ENCODE measurements around the gene AARS2.

The AARS2 gene

DNA sequence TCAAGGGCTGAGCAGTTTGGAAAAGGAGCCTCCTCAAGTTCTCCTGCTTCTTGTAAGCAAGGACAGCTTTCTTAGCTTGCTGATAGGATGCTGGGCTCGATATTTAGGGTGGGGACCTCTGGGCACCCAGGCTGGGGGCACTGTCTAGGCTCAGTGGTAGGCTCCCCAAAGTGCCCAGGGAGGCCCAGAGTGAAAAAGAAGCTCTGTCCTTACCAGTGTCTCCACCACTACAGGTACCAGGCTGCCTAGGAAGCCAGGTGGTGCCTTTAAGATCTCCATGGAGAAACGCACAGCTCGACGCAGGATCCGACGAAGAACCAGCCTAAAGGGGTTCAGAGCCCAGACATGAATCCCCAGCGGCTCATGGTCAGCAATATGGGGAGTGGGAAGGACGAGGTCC, 6.4 kb downstream of the AARS2 start:
- no peak for FAIRE-seq
- no peak for DNase-seq (ENCODE audit: insufficient read length)
- TF ChIP-seq POLR2AphosphoS5 (IDR thresholded peaks at IDR 0.05; ENCODE audit: low read depth, low read length): no peak
- TF ChIP-seq POLR2A (IDR thresholded peaks at IDR 0.05; ENCODE audit: low read depth, low read length): no peak
- no peak for TF ChIP-seq TAF1 (IDR thresholded peaks at IDR 0.05; ENCODE audit: borderline replicate concordance, low read depth, low read length)

DNA sequence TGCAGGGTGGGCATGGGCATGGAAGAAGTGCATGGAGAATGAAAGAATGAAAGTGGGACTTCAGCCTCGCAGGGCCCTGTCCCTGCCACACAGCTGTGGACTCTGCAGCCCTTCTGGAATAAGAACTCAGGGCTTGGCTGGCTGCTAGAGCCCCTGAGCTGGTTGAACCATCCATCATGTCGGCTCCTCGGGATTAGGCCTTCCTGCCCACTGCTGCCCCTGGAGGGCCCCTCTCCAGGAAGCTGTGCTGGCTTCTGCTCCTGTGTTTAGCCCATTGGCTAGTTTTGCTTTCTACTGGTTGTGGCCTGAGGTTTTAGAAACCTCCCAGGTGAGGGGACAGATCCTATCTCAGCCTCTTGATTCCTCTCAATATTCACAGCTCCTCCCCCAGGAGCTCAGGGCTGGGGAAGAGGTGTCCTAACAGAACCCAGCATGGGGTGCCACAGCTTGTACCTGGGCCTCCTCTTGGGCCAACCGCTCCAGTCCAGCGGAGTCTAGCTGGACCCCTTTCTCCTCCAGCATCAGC, 7.9 kb downstream of the AARS2 start:
- TF ChIP-seq TAF1 (IDR thresholded peaks at IDR 0.05; ENCODE audit: borderline replicate concordance, low read depth, low read length) (no peak), POLR2A (IDR thresholded peaks at IDR 0.05; ENCODE audit: low read depth, low read length) (no peak), POLR2AphosphoS5 (IDR thresholded peaks at IDR 0.05; ENCODE audit: low read depth, low read length) (no peak)
- DNase-seq (ENCODE audit: insufficient read length) (no peak), FAIRE-seq (no peak)

- DNase-seq (ENCODE audit: insufficient read length) (peak; percentile 62), FAIRE-seq (peak; percentile 75)
- peak; percentile 19; the same call in 1 of the 2 replicates for TF ChIP-seq POLR2A (IDR thresholded peaks at IDR 0.05; ENCODE audit: low read depth, low read length)
- TF ChIP-seq TAF1 (IDR thresholded peaks at IDR 0.05; ENCODE audit: borderline replicate concordance, low read depth, low read length): no peak
- no peak for TF ChIP-seq POLR2AphosphoS5 (IDR thresholded peaks at IDR 0.05; ENCODE audit: low read depth, low read length)
These were observed 8.6 kb downstream of the AARS2 start for GRCh38 chr6:44304282-44305199.

GRCh38 chr6:44303842-44304241, 9.3 kb downstream of the AARS2 start:
- FAIRE-seq (no peak), DNase-seq (ENCODE audit: insufficient read length) (no peak)
- TF ChIP-seq POLR2A (IDR thresholded peaks at IDR 0.05; ENCODE audit: low read depth, low read length) (no peak), POLR2AphosphoS5 (IDR thresholded peaks at IDR 0.05; ENCODE audit: low read depth, low read length) (no peak), TAF1 (IDR thresholded peaks at IDR 0.05; ENCODE audit: borderline replicate concordance, low read depth, low read length) (no peak)

GRCh38 chr6:44302856-44303255, 10.3 kb downstream of the AARS2 start:
- DNase-seq (ENCODE audit: insufficient read length) (no peak), FAIRE-seq (no peak)
- TF ChIP-seq POLR2AphosphoS5 (IDR thresholded peaks at IDR 0.05; ENCODE audit: low read depth, low read length) (no peak), POLR2A (IDR thresholded peaks at IDR 0.05; ENCODE audit: low read depth, low read length) (no peak), TAF1 (IDR thresholded peaks at IDR 0.05; ENCODE audit: borderline replicate concordance, low read depth, low read length) (no peak)

DNA sequence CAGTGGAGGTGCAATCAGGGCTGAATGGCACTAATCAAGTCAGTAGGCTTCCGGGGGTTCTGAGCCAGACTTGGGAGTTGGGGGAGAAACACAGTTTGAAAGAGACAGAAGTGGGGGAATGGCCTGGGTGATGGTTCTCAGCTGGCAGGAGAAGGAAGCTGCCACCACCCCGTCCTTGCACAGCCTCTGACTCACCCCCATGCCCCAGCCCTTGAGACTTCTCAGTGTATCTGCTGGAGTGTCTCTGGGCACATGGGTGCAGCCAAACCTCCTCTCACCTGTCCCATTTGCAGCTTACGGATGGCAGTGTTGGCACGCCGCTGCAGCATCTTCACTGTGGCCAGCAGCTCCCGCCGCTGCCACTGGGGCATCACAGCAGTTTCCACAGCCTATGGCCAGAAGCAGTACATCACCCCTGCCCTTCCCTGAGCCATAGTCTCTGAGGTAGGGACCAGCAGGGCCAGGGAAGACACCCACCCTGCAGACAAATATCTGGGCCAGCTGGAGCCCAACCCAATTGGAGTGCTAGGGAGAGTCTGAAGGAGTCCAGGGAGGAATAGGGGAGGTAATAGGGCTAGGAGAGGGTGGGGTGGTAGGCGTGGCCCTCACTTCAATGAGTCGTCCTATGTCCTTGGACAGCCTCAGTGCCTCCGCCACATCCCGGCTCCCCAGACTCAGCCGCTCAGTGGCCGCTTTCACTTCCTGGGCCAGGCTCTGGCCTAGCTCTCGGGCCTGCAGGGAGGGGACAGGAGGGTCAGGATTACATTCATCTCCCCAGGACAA, 11.2 kb downstream of the AARS2 start:
- TF ChIP-seq TAF1 (IDR thresholded peaks at IDR 0.05; ENCODE audit: borderline replicate concordance, low read depth, low read length): no peak
- TF ChIP-seq POLR2A (IDR thresholded peaks at IDR 0.05; ENCODE audit: low read depth, low read length): no peak
- TF ChIP-seq POLR2AphosphoS5 (IDR thresholded peaks at IDR 0.05; ENCODE audit: low read depth, low read length): no peak
- no peak for FAIRE-seq
- no peak for DNase-seq (ENCODE audit: insufficient read length)

DNA sequence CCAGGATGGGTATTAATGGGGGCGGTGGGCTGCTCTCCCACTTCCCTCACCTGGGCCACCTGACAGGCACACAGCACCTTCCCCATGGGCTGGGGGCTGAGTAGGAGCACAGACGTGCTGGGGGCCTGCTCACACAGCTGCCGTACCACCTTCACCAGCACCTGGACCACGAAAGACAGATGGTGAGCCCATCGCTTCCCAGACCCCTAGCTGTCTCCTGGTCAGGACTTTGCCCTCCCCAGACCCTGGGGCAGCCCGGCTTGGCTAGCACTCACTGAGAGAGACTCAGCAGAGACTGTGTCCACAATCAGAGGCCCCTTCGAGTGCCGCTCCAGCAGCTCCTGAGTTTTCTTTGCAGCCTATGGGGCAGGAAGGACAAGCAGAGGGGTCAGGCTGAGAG, 12.0 kb downstream of the AARS2 start:
- FAIRE-seq (no peak), DNase-seq (ENCODE audit: insufficient read length) (no peak)
- TF ChIP-seq POLR2A (IDR thresholded peaks at IDR 0.05; ENCODE audit: low read depth, low read length) (no peak), POLR2AphosphoS5 (IDR thresholded peaks at IDR 0.05; ENCODE audit: low read depth, low read length) (no peak), TAF1 (IDR thresholded peaks at IDR 0.05; ENCODE audit: borderline replicate concordance, low read depth, low read length) (no peak)

- TF ChIP-seq TAF1 (IDR thresholded peaks at IDR 0.05; ENCODE audit: borderline replicate concordance, low read depth, low read length) (no peak), POLR2AphosphoS5 (IDR thresholded peaks at IDR 0.05; ENCODE audit: low read depth, low read length) (no peak), POLR2A (IDR thresholded peaks at IDR 0.05; ENCODE audit: low read depth, low read length) (no peak)
- no peak for FAIRE-seq
- DNase-seq (ENCODE audit: insufficient read length): no peak
These were observed 12.8 kb downstream of the AARS2 start for GRCh38 chr6:44300292-44300823.

DNA sequence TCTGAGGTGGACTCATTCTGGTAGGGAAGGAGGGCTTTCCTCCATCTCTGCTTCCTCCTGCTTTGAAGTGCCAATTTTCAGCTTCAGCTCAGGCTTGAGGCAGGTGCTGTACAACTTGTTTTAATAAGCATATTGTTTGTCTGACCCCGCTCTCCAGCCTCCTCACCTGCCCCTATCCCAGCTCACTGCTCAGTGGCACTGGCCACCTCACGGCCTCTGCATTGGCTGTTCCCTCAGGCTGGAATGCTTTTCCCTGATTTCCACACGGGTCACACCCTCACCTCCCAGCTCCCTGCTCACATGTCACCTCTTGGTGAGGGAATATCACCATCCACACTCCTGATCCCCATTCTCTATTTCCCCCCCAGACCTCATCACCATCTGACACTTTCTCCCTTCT, 14.3 kb downstream of the AARS2 start:
- FAIRE-seq (no peak), DNase-seq (ENCODE audit: insufficient read length) (no peak)
- no peak for TF ChIP-seq TAF1 (IDR thresholded peaks at IDR 0.05; ENCODE audit: borderline replicate concordance, low read depth, low read length)
- TF ChIP-seq POLR2A (IDR thresholded peaks at IDR 0.05; ENCODE audit: low read depth, low read length): no peak
- peak; percentile 22; the same call in 1 of the 2 replicates for TF ChIP-seq POLR2AphosphoS5 (IDR thresholded peaks at IDR 0.05; ENCODE audit: low read depth, low read length)

DNA sequence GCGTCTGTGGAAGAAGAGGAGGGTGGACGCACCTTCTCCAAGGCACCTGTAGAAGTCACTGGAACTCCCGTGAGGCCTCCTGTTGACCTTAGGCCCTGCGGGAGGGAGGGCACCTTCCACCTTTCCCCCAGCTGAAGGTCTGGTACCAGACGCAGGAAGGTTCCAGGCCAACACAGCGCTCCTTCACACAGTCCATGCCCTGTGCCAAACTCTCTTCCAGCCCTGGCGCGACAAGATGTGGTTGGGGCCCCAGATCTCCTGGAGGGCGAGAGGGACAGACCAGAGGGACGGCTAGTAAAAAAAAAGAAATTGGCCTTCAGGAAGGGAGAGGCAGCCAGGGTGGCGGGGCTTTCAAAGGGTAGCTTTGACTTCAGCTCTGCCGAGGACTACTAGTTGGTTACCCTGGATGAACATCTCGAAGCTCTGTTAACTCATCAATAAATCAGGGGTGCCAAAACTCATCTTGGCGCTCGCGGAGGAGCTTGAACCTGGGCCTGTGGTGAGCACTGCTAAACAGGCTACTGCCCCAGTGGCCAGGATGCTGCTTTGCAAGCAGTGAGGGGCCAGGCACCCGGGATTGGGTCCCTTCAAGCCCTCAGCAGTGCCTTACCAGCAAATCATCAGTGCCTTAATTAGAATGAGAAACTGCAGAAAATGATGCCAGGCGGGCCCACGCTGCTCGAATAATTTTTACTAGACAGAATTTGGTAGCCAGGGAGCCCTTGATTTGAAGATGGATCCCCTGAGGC, 14.9 kb downstream of the AARS2 start:
- FAIRE-seq: no peak
- DNase-seq (ENCODE audit: insufficient read length): no peak
- no peak; the same call in 1 of the 2 replicates for TF ChIP-seq POLR2AphosphoS5 (IDR thresholded peaks at IDR 0.05; ENCODE audit: low read depth, low read length)

All from GM12892 (cell line).